Measurements from ENCODE around the gene TOR4A. TPM values are rescaled to one million over a fixed set of nuclear protein-coding genes. Genes with fewer than 3 reads are reported as not detected.

TOR4A gene
- 10 to 100 TPM in 1 of 2 donors, 1 to 10 TPM in 1; 1.7 to 11.3 TPM for total RNA-seq

DNA sequence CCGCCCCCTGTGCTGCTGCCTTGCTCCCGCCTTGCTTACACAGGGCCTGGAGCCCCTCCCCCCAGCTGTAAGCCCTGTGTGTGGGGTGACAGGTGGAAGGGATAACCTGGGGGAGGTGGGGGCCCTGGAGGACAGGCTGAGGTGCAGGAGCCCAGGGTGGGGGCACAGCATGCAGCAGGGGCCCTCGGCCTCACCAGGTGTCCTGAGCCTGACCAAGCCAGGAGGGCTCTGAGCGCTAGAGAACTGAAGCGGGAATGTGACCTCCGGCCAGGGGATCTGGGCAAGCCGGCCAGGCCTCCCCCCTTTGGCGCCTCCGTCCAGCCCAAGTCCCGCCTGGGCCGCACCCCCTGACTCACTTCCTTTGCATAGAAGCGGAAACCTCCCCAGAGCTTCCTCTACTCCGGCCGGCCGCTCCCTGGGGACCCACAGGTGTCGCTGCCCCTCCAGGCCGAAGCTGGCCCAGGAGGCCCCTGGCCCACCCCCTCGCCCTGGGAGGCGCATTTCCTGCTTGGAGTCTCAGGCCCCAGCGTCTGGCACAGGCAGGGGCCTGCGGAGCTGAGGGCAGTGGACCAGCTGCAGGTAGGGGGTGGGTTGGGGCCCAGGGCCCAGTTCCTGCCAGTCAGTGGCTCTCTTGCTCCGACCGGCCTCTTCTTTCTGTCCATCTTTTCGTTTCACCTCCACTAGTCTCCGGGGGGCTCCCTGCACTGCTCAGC is at the start of gene TOR4A:
Gene TOR4A, plus strand, starts transcription at position 398 of the 713 bp plus-strand sequence. CDS start 964 bp downstream, outside the sequence.

DNA sequence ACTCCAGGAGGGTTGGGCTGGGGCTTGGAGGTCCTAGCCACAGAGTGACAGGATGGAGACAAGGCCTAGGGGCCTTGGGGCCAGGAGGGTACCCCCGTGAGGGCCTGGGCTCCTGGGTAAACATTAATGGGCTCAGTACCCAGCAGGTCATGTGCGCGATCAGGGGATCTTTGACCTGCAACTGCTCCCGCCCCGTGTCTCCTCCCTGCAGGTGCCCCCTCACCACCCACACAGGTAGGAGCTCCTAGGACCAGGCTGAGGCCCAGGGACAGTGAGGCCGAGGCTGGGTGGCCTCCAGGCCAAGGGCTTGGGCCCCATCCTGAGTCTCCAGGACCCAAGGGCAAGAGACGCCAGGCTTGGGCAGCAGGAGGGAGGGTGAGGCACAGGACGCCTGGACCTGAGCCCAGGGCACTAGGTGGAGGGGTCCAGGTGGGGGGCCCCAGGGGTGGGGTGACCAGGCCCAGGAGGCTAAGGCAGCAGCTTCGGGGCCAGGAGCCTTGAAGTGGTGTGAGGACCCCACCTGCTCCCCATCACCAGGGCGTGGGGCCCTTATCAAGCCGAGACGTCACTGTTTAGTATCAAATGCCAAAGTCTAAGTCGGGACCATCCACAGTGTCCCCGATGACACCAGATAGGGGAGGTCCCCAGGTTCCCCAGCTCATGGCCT is 46.7 kb upstream of the TOR4A start, which contains the start of gene SLC34A3:
Gene SLC34A3, plus strand, starts transcription at position 197 of the 667 bp plus-strand sequence. CDS start 802 bp downstream, outside the sequence.

DNA sequence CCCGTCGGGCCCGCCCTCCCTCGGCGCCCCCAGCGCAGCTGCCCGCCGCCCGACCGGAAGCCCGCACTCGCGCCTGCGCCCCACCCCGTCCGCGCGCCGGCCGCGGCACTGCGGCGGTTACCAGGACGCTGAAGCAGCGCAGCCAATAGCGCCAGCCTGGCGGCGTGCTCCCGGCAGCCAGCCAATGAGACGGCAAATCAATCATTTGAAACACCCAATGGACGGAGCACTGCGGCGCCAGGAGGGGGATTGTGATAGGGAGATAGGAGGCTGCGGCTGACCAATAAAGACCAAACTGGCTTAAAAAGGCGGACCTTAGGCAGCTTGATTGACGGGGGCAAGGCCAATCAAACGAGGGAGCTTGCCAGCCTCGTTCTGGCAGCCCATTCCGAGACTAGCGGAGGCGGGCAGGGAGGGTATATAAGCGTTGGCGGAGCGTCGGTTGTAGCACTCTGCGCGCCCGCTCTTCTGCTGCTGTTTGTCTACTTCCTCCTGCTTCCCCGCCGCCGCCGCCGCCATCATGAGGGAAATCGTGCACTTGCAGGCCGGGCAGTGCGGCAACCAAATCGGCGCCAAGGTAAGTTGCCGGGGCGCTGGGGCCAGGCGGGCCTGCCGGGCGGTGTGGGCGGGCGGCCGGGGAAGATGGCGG is 36.6 kb upstream of the TOR4A start, which contains the start of gene TUBB4B:
Gene TUBB4B, plus strand, starts transcription at position 447 of the 649 bp plus-strand sequence. Its CDS starts 74 bp downstream, at position 521.

GRCh38 chr9:137251194-137251461 is 26.4 kb upstream of the TOR4A start, which contains the start of gene STPG3:
STPG3 (plus strand) TSS chr9:137251286; CDS start chr9:137251287, 1 bp downstream.

GRCh38 chr9:137254624-137255447 is 22.7 kb upstream of the TOR4A start, which contains the start of gene NELFB:
NELFB (plus strand) TSS chr9:137255327.

DNA sequence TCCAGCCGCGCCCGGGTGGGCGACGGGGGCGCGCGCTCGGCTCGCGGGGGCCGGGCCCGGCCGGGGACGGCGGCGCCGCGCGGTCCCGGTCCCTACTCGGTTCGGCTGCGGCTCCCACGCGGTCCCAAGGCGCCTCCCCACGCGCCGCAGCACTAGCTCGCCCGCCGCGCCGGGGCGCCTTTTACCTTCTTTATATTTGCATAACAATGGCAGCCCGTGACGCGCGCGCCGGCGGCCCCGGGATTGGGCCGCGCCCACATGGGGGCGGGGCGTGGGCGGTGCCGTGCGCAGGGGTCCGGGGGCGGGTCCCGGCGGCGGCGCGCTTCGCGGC is 24.6 kb downstream of the TOR4A start, which contains the start of gene NRARP:
Gene NRARP, minus strand, starts transcription at position 154 of the 331 bp plus-strand sequence. CDS start 343 bp downstream, outside the sequence.

Other genes starting within 250 kb of the TOR4A start
- 10 to 100 TPM in 1 of 2 donors, 1 to 10 TPM in 1; 6.0 to 15.5 TPM for gene ABCA2, start 249.5 kb upstream of the TOR4A start, total RNA-seq
- gene FUT7, start 245.6 kb upstream of the TOR4A start, total RNA-seq: not detected
- 1 to 10 TPM; 4.8 to 5.7 TPM for gene NPDC1, start 231.5 kb upstream of the TOR4A start, total RNA-seq
- gene ENTPD2, start 223.7 kb upstream of the TOR4A start, total RNA-seq: not detected
- gene SAPCD2, start 207.2 kb upstream of the TOR4A start, total RNA-seq: 10 to 100 TPM in 1 of 2 donors, 1 to 10 TPM in 1; 5.5 to 12.0 TPM
- gene UAP1L1, start 200.2 kb upstream of the TOR4A start, total RNA-seq: 10 to 100 TPM; 27.0 to 34.4 TPM
- gene MAN1B1, start 190.7 kb upstream of the TOR4A start, total RNA-seq: 10 to 100 TPM; 44.3 to 55.7 TPM
- 100 to 1,000 TPM in 1 of 2 donors, 10 to 100 TPM in 1; 90.9 to 110 TPM for gene DPP7, start 163.0 kb upstream of the TOR4A start, total RNA-seq
- gene GRIN1, start 138.6 kb upstream of the TOR4A start, total RNA-seq: not detected
- not detected for gene LRRC26, start 107.7 kb upstream of the TOR4A start, total RNA-seq
- gene TMEM210, start 105.7 kb upstream of the TOR4A start, total RNA-seq: not detected
- 10 to 100 TPM; 20.6 to 25.6 TPM for gene ANAPC2, start 89.2 kb upstream of the TOR4A start, total RNA-seq
- 100 to 1,000 TPM in 1 of 2 donors, 10 to 100 TPM in 1; 70.2 to 109 TPM for gene SSNA1, start 89.0 kb upstream of the TOR4A start, total RNA-seq
- gene TPRN, start 77.0 kb upstream of the TOR4A start, total RNA-seq: 10 to 100 TPM in 1 of 2 donors, 1 to 10 TPM in 1; 7.7 to 12.7 TPM
- 10 to 100 TPM; 34.1 to 43.6 TPM for gene TMEM203, start 72.1 kb upstream of the TOR4A start, total RNA-seq
- gene NDOR1, start 72.0 kb upstream of the TOR4A start, total RNA-seq: 10 to 100 TPM; 12.4 to 16.0 TPM
- not detected for gene RNF208, start 55.5 kb upstream of the TOR4A start, total RNA-seq
- under 1 TPM; 0.67 to 0.69 TPM for gene CYSRT1, start 52.6 kb upstream of the TOR4A start, total RNA-seq
- under 1 TPM in 1 of 2 donors, not detected in 1; under 0.01 TPM for gene RNF224, start 50.2 kb upstream of the TOR4A start, total RNA-seq
- gene SLC34A3, start 46.8 kb upstream of the TOR4A start, total RNA-seq: not detected
- gene TUBB4B, start 36.4 kb upstream of the TOR4A start, total RNA-seq: 100 to 1,000 TPM; 123 to 528 TPM
- not detected for gene STPG3, start 26.4 kb upstream of the TOR4A start, total RNA-seq
- 10 to 100 TPM; 42.3 to 56.9 TPM for gene NELFB, start 22.4 kb upstream of the TOR4A start, total RNA-seq
- under 1 TPM in 1 of 2 donors, not detected in 1; under 0.01 TPM for gene NRARP, start 24.5 kb downstream of the TOR4A start, total RNA-seq
- gene EXD3, start 145.4 kb downstream of the TOR4A start, total RNA-seq: 1 to 10 TPM; 2.0 to 5.5 TPM
- gene NOXA1, start 145.7 kb downstream of the TOR4A start, total RNA-seq: under 1 TPM; under 0.01 to 0.69 TPM
- not detected for gene ENTPD8, start 163.6 kb downstream of the TOR4A start, total RNA-seq
- 10 to 100 TPM; 25.5 to 27.0 TPM for gene NSMF, start 181.6 kb downstream of the TOR4A start, total RNA-seq